ENCODE measurements around the gene CRY2. TPM values are rescaled to one million over a fixed set of nuclear protein-coding genes. Genes with fewer than 3 reads are reported as not detected.

CRY2 gene
- total RNA-seq, 1 donor from 2014 or later: 6.8 TPM

DNA sequence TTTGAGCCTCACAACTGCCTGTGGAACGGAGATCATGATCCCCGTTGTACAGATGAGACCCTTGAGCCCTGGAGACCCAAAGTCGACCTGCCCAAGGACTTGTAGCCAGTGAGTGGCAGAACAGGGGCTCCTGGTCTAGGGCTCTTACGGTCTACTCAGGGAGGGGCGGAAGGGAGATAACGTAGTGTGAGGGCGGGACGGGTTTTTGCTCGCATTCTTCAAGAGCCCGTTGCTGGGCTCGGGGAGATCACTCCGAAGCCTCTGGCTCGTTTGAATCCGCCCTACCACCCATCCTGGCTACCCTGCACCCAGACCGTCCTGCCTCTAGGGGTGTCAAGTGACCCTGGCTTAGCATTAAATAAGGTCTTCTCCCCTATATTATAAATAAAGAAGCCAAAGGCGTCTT is 639 bp downstream of the CRY2 start:
- DNase-seq (ENCODE audit: low read depth, low spot score): no peak

DNA sequence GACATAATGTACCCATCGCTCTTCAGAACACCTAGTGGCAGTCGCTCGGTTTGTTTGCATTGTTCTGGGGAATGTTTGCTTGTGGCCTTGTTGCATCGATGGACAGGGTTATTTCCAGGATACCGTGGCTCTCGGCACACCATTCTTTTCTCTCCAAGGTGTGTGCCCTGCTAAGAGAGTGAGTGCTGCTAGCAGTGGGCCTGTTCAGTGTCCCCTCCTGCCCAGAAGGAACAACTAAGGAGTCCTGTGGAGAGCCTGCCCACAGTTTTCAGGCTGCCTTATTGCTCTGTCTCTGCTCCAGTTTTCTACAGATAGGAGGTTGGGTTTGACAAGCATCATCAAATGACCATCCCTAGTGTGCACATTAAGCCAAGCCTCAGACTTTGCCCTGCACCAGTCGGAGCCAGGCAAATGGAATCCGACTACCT is 1.4 kb downstream of the CRY2 start:
- no peak for DNase-seq (ENCODE audit: low read depth, low spot score)

DNA sequence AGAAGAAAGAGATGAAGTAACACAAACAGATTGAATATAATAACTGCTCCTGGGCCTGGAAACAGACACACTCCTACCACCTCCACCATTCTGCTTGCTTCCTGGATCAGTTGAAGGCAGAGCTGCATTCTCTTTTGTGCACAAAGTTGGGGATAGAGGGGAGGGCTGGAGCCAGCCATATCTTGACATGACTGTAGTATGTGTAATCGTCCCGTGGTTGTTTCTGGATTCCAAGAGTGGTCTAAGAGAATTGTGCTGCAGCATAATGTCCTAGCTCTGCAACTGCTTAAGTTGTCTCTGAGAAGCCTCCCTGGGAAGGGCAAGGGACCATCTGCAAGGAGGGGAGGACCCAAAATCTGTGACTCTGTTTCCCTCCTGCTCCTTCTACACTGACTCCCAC is 3.2 kb downstream of the CRY2 start:
- DNase-seq (ENCODE audit: low read depth, low spot score): no peak

DNA sequence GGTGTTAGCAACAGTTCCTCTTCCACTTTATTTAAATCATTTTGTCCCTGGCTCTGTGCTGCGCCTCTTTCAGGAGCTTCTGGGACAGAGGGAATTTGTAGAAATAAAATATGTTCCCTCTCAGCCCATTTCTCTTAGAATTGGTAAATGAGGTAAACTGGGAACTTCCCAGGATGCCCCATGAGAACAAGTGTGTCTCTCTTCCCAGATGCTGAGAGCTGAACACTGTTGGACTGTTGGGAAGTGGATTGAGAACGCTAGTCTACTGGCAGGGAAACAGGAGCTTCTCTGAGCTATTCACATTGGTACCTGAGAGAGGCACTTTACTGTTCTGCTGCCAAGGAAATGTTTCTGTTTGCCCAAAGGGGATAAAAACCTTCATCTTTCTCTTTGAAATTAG is 4.0 kb downstream of the CRY2 start:
- no peak for DNase-seq (ENCODE audit: low read depth, low spot score)

DNA sequence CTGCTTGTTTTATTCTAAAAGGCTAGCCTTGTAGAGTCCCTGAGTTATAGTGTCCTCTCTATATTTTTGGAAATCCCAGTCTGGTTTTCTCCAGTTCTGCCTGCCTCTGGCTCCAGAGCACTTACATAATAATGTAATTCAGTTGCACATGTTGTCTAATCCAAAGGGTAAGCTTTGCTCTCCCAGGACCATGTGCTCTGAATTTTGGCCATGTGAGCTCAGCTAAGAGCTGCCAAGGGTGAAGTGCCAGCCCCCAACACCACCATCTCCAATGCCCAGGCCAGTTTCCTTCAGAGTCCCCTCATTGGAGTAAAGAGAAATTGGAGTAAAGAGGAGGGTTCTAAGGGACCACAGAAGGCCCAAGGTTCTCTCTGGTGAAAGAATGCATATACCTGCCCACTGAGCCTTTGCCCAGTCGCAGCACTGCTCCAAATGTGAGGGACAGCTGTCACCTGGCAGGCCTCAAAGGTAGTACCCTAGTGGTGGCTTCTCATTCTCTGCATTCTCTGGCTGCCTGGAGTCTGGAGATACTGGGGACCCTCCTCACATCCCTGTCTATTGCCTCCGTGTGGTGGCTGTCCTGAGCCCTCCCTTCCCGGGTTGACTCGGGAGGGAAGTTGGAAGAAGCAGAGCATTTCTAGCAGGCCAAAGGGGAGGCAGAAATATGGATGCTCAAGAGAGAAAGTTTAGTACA is 4.9 kb downstream of the CRY2 start:
- DNase-seq (ENCODE audit: low read depth, low spot score): no peak

DNA sequence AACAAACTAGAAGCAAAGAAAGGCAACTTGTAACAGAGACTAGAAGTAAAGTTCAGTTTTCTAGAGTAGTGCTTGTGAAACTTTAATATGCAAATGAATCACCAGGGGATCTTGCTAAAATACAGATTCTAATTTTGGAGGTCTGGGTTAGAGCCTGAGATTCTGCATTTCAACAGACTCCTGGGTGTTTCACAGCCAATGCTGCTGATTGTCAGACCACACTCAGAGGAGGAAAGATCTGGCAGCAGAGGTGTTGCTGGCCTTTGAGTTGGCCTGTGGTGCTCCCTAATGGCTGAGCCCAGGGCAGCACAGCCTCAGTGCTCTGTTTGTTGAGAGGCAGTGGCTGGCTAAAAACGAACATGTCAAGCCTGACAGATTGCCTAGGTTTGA is 5.4 kb downstream of the CRY2 start:
- no peak for DNase-seq (ENCODE audit: low read depth, low spot score)

GRCh38 chr11:45853332-45854219 is 6.3 kb downstream of the CRY2 start:
- DNase-seq (ENCODE audit: low read depth, low spot score): no peak

DNA sequence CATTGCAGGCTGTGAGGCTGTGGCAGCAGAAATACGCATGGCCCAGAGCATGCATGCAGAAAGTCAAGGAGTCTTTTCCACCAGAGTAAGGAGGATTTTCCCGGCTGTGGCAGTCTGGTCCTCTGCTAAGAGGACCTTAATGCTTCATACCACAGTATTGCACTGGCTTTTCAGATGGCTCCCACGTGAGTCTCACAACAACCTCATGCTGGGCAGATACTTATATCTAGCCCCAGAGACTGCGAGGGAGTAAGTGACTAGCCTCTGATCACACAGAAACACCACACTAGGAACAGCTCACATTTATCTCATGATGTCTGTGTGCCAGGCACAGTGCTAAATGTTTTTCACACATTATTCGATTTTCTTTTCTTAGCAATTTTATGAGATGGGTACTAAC is 8.0 kb downstream of the CRY2 start:
- no peak for DNase-seq (ENCODE audit: low read depth, low spot score)

- DNase-seq (ENCODE audit: low read depth, low spot score): no peak
These were observed 8.8 kb downstream of the CRY2 start for GRCh38 chr11:45856044-45856468.

GRCh38 chr11:45857961-45858474 is 10.7 kb downstream of the CRY2 start:
- DNase-seq (ENCODE audit: low read depth, low spot score): peak; percentile 83

GRCh38 chr11:45858751-45859398 is 11.6 kb downstream of the CRY2 start:
- no peak for DNase-seq (ENCODE audit: low read depth, low spot score)

DNA sequence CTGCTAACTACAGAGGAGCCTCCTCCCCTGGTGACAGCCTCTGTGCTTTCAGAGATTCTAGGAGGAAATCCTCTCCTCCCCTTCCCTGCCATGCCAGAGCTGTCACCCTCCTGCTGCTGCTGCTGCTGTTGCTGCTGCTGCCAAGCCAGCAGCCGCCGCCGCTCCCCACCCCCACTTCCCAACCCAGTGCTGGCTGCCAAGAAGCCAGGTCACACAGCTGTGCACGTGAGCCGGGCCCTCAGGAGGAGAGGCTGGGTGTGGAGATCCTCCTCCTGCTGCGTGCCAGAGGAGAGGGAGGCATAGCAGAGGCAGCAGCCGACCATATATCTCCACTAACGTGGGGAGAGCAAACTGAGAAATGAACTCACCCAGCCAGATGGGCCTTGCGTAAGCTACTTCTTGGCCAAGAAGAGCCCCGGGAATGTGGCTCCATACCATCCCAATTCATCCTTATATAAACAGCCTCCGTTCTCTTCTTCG is 12.4 kb downstream of the CRY2 start:
- peak; percentile 51 for DNase-seq (ENCODE audit: low read depth, low spot score)

GRCh38 chr11:45860348-45860747 is 13.1 kb downstream of the CRY2 start:
- DNase-seq (ENCODE audit: low read depth, low spot score): no peak

- DNase-seq (ENCODE audit: low read depth, low spot score): no peak
These were observed 13.7 kb downstream of the CRY2 start for GRCh38 chr11:45860764-45861510.

- DNase-seq (ENCODE audit: low read depth, low spot score): no peak
These were observed 16.8 kb downstream of the CRY2 start for GRCh38 chr11:45864041-45864440.

DNA sequence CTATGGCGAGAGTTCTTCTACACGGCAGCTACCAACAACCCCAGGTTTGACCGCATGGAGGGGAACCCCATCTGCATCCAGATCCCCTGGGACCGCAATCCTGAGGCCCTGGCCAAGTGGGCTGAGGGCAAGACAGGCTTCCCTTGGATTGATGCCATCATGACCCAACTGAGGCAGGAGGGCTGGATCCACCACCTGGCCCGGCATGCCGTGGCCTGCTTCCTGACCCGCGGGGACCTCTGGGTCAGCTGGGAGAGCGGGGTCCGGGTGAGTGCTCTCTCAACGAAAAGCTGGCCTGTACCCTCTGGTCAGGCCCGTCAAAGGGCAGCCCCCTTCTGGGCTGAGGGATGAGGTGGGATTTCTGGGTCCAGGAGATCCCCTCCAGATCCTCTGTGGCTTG is 22.3 kb downstream of the CRY2 start:
- no peak for DNase-seq (ENCODE audit: low read depth, low spot score)

GRCh38 chr11:45870706-45871105 is 23.4 kb downstream of the CRY2 start:
- no peak for DNase-seq (ENCODE audit: low read depth, low spot score)

- no peak for DNase-seq (ENCODE audit: low read depth, low spot score)
These were observed 24.4 kb downstream of the CRY2 start for GRCh38 chr11:45871638-45872037.

DNA sequence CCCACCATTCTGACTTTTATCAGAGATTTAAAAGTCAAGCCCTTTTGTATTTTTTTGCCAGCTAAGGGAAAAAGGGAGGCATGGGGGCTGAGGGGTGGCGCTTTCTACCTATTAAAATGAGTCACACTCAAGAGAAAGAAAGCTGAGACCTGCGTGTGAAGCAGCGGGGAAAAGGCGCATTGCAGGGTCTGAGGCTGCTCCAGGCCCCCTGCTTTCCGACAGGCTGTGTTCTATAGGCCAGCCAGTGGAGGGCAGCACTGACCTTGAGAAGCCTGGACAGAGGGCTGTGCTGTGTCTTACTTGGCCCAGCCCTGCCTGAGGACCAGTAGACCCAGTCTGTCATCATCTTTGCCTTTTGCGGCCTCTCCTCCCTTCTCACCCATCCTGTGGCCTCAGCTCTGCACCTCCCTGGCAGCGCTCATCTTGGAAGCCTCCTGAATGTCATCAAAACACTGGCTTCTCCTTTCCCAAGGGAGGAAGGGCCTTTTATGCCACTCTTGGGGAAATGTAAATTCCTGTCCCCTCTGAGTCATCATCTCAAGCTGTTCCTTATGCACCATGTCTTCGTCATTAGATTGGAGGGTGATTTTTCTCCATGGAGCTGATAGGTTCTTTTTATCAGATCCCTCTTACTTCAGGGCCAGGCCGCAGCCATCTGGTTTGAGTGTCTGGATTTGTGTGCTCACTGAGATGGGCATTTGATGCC is 25.5 kb downstream of the CRY2 start:
- DNase-seq (ENCODE audit: low read depth, low spot score): no peak

DNA sequence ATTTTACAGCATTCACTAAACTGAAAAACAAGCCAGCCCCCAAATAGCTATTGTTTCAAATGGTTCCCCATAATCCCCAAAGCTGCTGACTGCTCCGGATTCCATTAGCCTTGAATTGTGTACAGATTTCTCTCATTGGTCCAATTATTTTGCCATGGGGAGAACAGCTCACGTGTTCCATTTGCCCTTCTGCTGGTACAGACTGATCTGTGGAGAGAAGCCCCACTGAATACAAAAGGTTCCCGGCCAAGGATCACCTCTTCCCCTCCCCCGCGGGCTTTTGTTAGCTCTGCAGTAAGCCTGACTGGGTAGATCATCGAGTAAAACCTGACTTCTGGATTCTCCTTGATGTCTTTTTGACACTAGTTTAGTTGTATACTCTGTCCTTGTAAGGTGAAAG is 29.1 kb downstream of the CRY2 start:
- DNase-seq (ENCODE audit: low read depth, low spot score): no peak

DNA sequence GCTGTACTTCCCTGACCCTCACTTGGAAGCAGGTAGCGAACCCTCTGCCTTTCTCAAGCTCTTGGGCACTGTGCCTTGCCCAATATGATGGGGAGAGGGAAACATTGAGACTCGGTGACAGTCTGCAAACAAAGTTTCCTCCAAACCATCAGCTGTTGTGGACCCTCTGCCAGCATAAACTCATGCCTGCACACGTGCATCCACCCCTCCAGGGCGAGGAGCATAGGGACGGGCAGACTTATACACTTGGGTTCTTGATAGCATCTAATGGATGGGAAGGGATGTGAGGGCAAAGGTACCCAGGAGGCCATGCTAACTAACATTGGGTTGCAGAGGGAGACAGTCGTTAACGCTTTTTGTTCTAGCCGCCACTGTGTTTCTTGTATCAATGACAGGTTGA is 29.9 kb downstream of the CRY2 start:
- DNase-seq (ENCODE audit: low read depth, low spot score): no peak
